Activated CD8-positive, alpha-beta memory T cell treated with anti-CD3 and anti-CD28 coated beads for 1 hour (primary cell): ENCODE measurements around the gene GSG1L.
"Not testable (repeated sequence)": the region's sequence is repeated elsewhere in the genome, so short reads cannot be mapped to it uniquely, and the experiment has no call there.

Experiments
- DNase-seq, 2 donors: peaks; one replicate each; pipeline ENCODE4 v3.0.0-alpha.2; 2020; ENCODE audit warnings: low read depth in 1 of 2; ENCODE audit errors: extremely low read depth in 1 of 2

GSG1L gene

DNA sequence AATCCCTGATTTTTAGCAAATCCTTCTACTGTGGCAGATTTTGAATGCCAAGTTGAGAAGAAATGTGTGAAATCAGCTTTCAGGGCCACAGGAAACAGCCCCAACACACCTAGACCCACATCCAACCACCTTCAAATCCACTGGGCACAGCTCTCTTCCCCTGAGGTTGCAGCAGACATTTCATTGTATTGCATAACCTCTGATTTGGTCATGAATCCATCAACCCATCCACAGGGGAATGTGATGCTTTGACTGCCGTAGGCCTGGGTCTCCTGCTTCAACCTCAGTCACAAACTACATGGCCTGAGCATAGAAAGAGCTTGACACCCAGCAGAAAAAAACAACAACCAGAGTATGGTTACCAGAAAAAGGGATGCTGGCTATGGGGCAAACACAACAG is 145.6 kb downstream of the GSG1L start:
- no peak for DNase-seq

GRCh38 chr16:27911486-27911885 is 152.0 kb downstream of the GSG1L start:
- DNase-seq = no peak

DNA sequence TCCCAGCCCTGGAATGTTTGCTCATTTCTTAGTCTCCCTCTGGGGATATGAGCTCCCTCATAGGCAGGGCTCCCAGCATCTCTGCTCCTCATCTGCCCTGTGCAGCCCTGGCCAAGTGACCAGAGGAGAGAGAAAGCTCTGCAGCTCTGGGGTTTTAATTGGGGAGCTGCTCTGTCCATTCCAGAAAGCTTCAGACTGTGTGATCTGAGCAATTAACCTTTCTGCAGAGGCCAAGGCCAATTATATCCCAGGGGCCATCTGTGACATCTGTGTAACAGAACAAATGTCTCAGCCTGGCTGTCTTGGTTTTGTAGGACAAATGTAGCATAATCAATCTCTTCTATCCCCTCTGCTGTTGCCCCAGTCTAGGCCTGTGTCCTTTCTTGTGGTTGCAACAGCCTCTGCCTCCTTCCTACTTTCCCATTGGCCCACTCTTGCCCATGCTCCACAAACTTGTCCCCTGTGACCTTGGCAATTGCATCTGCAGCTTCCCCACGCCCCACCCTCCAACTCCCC is 156.0 kb downstream of the GSG1L start:
- no peak for DNase-seq

- DNase-seq = no peak
These were observed 156.6 kb downstream of the GSG1L start for GRCh38 chr16:27906883-27907282.

GRCh38 chr16:27903046-27903655 is 160.4 kb downstream of the GSG1L start:
- DNase-seq = no peak

- no peak for DNase-seq
These were observed 161.0 kb downstream of the GSG1L start for GRCh38 chr16:27902551-27902950.

GRCh38 chr16:27901956-27902355 is 161.6 kb downstream of the GSG1L start:
- DNase-seq = no peak

DNA sequence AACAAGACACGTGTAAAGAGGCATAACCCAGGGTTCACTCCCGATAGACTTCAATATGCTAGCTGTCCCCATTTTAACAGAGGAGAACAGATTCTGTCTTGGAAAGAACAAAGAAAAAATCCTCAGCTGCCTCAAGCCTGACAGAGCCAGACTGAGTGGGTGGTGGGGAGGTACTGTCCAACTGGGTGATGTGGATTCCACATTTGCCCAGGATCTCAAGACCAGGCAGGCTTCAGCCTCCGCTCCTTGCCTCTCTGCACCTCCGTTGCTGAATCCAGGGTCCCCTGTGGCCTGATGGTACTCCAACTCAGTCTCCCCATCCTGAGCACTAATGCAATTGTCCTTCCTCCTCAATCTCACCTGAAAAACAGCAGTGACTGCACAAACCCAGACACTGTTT is 163.8 kb downstream of the GSG1L start:
- no peak for DNase-seq

DNA sequence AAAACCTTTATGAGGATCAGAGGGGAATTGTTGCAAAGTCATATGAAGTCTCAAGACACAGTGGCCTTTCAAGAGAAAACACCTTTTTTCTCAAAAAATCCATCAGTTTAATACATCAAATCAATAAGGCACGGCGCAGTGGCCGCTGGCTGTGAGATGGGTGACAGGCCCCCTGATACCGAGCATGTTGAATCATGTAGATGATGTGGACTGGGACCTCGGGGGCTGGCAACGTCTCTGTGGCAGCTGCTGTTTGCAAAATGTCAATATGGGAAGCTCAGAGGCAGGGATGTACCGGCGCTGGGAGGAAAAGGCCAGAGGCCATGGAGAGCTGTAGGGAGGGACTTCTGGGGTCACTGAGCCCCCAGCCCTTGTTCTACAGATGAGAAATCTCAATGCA is 169.1 kb downstream of the GSG1L start:
- no peak for DNase-seq

DNA sequence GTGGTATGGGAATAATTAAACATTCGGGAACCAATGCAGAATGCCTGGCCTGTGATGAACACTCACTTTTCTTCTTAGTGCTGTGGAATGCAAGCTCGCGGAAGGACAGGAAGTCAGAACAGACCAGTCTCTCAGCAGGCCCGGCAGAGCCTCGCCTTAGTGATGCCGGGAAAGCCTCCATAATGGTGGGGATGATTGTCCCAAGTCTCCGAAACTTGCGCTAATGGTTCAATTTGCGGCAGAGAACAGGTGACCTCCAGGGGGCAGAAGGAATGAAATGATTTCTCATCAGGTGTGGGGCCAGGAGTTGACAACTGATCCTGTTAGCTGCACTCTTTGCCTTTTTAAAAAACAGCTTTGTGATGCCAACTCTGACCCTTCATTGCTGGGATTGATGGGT is 170.6 kb downstream of the GSG1L start:
- DNase-seq = no peak

DNA sequence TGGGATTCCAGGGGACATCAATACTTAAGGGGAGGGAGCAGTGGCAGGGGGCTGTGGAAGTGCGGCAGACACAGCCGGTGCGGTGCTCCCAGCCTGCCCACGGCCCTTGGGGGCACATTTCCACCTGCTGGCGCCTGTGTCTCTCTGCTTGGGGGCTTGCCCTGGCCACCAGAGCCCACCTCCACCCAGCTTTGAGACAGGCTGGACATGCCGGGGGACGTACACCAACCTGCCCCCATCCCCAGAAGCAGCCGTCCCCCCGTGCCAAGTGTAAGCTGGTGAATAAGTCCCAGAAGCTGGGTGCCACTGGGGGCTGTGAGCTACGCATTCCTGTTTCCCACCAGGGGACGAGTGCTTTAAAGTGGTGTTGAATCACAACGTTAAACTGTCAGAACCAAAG is 172.6 kb downstream of the GSG1L start:
- DNase-seq = no peak

- no peak for DNase-seq
These were observed 173.5 kb downstream of the GSG1L start for GRCh38 chr16:27890006-27890405.

DNA sequence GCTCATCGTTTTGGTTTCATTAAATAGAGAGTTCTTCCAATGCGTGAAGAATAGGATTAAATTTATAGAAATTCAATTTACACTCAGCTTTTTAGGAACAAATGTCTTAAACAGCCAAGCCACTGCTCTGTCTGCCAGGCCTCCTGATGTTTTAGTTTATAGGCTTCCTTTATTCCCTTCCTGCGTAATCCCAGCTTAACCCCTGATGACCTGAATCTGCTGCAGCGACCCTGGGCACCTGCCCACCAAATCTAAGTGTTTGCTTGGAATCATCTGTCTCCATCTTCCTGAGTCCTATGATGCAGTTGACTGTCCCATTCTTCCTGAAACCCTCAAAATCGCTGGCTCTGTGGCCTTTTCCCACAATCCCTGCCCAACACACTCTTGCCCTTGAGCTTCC is 179.9 kb downstream of the GSG1L start:
- DNase-seq = no peak

DNA sequence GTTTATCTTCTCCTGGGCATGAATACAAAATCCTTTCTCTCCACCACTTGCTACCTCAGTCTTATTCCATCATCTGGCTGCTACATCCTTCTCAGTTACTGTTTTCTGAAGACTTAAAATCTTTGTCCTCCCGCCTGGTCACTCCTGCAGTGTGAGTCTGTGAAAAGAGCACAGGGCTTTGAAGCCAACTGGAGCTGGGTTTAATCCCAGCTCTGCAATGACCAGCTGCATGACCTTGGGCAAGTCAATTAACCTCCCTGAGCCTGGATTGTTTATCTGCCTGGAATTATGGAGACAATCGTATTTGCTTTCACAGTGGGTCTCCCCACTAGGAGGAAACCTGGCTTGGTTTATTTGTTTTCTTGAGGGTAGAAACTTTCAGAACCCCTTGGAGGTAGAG is 183.2 kb downstream of the GSG1L start:
- no peak for DNase-seq

DNA sequence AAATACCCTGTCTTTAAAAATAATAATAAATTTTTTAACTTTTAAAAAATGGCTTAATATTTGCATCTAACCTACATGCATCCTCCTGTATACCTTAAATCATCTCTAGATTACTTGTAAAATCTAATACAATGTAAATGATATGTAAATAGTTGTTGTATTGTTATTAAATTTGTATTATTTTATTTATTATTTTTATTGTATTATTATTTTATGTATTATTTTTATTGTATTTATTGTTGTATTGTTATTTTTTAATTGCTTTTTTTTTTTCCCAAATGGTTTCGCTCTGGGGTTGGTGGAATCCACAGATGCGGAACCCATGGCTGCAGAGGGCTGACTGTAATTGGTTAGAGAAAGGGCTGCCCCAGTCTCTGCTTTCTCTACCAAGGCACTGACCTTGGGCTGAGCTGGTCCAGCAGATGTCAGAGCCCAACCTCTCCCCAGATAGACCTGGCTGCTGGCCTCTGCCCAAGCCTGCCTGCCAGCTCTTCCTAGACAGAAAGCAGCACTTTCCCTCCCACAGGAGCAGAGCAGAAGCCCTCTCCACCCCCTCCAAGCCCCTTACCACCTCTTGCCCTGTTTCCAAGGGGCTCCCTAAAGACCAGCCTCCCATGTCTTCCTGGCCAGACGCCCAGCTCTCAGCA is 183.8 kb downstream of the GSG1L start:
- no peak for DNase-seq

GRCh38 chr16:27872627-27873026 is 190.9 kb downstream of the GSG1L start:
- DNase-seq = not testable (repeated sequence)

DNA sequence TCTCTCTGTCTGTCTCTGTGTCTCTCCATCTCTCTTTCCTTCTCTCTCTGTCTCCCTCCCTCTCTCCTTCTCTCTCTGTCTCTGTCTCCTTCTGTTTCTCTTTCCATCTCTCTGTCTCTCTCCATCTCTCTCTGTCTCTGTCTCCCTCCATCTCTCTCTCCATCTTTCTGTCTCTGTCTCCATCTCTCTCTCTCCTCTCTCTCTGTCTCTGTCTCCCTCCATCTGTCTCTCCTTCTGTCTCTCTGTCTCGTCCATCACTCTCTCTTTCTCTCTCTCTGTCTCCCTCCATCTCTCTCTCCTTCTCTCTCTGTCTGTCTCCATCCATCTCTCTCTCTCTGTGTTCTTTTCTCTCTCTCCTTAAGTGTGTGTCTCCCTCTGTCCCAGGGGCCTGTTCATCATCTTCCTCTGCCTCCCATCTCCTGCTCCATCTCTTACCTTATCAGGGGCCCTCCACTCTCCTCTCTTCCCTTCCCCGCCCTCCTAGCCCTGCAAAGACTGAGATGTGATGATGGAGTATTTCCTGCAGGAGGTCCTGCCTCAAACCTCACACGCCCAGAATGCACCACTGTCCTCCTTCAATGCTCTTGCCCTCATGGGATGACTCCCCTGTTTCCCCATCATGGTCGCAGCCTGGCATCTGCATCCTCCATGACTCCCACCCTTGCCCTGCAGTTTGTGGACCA is 193.3 kb downstream of the GSG1L start:
- no peak for DNase-seq

DNA sequence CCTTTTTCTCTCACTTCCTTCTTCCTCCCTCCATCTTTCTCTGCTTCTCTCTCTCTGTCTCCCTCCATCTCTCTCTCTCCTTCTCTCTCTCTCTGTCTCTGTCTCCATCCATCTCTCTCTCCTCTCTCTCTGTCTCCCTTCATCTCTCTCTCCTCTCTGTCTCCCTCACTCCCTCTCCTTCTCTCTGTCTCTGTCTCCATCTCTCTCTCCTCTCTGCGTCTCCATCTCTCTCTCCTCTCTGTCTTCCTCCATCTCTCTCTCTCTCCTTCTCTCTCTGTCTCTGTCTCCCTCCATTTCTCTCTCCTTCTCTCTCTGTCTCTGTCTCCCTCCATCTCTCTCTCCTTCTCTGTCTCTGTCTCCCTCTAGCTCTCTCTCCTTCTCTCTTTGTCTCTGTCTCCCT is 194.1 kb downstream of the GSG1L start:
- DNase-seq = no peak

DNA sequence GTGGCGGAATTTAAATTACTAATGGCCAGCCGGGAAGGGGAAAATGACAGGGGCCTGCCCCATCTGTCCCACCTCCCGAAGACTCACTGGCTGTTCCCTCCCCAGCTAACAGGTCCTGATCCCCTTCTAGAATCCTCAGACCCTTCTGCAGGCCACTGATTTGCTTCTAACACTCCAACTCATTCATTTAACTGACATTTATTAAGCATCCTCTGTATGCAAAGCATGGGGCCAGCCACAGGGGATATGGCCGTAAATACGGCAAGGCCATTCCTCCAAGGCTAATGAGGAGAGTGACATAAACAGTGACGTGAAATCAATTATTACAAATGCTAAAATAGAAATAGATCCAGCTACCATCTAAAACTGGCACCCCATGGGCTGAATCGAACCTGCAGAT is 195.3 kb downstream of the GSG1L start:
- DNase-seq = no peak

- peak in 1 of 2 donors; percentile 26 for DNase-seq
These were observed 196.1 kb downstream of the GSG1L start for GRCh38 chr16:27867122-27868110.

GRCh38 chr16:27863377-27863776 is 200.1 kb downstream of the GSG1L start:
- DNase-seq = no peak
